ENCODE data around the gene MME.

MME gene

DNA sequence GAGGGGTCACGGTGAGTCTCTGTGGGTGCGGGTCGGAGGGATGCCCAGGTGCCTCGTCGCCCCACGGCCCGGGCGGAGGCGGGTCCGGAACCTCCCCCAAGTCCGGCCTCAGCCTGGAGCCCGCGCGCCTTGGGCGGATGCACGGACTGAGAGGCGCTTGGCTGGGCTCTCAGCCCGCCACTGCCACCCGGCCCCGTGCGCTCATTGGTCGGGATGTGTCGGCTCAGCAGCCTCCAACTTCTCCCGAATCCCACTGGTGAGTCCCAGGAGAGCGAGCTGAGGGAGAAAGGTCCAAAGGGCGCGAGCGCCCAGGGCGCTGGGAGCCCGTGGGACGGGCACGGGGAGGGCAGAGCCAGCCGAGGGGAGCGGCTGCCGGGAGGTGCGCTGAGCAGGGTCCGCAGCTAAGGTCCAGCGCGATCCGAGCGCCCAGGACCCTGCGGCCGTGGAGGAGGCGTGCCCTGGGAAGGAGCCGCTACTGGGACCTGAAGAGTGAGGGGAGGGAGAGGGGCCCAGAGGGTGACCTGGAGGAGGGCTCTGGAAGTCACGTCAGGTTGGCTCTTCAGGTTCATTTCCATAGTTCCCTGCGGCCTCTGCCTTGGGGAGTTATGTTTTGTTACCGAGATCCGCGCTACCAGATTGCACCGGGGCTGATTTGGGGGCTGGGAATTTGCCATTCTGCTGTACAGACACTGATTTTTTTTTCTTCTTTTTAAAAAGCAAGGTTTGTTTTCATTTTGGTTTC lies at the start of gene MME:
TSS of gene MME (plus strand) at position 574 of the 742 bp plus-strand sequence. CDS start 3,849 bp downstream, outside the sequence.
- DNase-seq = no peak

DNA sequence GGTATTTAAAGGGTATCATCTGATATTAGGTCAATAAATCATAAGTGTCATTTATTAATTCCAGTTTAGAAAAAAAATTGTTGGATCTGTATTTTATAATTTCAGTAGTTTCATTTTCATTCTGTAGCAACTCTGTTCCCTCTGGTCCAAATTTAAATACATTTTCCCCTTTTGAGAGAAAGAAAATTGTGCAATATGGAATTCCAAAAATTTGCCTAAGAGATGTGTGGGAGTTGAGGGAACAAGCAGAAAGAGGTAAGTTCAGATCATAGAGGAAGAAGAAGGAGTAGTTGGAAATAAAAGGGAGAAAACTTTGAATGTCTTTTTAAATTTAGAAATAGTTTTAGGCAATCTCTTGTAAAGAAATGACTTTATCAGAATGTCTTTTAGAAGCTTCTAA lies 48.9 kb upstream of the MME start:
- no peak for DNase-seq

DNA sequence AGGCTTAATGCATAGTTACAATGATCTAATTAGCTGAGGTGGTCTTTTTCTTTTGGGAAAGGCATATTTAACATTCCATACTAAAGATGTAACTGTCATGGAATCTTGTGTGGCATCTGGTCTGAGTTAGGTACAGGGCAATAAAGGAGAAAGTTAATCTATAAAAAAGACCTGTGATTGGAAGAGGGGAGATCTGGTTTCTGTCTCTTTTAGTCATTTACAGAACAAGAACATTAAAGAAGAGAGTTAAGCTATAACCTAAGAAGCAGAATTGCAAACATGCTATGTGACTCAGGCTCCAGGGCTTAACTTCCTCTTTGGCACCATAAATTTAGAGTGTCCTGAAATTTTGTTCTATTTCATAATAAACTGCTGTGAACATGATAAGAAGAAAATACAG lies 47.2 kb upstream of the MME start:
- no peak for DNase-seq

DNA sequence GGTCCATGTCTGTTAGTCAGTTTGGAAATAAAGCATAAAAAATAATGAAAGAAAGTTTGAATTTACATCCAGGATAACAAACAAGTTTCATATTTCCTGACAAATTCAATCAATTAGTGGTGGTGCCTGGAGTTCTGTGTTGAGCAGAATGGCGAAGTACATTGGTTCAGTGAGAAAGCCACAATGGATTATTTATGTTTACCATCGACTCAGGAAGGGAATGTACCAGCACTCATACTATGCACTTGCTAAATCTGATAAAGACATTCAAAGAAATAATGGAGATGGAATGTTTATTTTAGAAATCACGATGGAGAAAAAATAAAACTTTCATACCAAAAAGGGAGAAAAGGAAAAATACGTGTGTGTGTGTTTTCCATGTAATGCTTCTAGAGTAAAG lies 45.3 kb upstream of the MME start:
- DNase-seq = no peak

DNA sequence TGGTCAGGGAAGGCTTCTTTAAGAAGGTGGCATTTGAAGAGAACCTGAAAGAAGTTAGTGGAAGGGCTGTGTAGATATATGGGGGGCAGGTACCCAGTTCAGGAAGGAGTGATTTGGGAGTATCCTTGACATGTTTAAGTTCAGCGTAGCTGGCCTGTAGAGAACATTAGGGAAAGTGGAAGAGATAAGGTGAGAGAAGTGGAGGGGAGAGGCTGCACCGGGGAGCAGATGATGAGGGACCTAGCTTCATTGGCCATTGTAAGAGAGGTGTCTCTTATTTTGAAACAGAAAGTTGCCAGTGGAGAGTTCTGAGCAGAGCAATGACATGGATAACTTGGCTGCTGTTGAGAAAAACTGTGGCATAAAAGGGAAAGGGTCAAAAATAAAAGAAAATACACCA lies 44.6 kb upstream of the MME start:
- no peak for DNase-seq

DNA sequence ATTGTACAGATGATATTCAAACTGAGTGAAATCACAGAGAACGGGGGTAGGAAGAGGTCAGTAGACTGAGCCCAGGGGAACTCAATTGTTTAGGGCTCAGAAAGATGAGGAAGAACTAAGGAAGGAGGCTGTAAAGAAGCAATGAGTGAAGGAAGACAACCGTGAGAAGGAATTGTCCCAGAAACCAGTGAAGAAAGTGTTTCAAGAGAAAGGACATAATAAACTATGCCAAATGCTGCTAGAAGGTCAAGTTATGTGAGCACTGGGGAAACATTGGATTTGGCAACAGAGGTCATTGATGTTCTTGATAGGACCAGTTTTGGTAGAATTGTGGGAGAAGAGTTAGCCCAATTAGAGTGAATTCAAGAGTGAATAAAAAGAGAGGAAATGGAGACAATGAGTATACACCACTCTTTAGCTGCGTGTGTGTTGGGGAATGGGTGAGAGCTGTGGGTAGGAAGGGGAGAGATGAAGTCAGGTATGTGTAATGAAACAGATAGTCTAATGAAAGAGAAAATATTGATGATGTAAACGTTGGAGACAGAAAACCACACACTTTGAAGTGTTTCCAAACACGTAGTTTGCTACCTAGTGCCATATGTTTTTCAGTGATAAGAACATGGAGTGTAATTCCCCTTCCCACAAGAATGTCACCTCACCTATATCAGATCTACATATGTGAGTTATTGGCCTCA lies 42.5 kb upstream of the MME start:
- no peak for DNase-seq

DNA sequence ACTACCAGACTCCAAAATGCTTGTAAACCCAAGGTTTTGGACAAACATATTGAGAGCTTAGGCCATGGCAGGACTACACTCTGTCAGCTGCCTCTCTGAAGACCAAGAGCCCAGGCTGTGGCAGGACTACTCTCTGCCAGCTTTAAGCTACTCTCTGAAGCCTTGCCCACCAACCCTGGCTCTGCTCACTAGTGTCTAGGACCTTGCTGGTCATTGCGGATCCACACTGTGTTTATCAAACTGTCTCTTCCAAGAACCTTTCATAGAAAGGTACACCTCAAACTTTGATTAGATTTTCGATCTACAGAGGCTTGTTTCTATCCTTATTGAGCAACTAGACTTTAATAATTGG lies 41.9 kb upstream of the MME start:
- DNase-seq = no peak

DNA sequence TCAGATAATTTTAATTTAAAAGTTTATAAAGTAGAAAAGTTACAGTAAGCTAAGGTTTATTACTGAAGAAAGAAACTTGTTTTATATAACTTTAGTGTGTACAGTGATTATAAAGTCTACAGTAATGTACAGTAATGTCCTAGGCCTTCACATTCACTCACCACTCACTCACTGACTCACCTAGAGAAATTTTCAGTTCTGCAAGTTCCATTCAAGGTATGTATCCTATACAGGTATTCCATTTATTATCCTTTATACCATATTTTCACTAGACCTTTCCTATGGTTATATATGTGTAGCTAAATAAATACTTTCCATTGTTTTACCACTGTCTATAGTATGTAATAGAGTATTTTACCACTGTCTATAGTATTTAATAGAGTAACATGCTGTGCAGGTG lies 33.2 kb upstream of the MME start:
- DNase-seq = no peak

DNA sequence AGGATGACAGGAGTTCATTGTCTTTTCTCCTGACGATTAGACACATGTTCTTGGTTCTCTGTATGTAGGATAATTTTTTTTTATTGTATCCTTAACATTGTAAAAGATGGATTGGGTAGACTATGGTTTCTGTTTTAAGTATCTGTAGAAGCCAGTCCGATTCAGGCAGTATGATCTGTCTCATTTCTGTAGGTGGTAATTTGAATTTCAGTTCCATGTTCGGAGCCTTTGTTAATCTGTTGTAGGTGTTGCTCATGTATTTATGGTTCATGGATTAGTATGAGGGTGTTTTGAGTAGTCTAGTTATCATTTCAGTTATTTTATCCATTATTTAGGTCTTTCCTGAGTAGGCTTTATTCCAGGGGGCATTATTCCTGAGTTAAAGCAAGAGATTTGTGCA lies 32.4 kb upstream of the MME start:
- DNase-seq = no peak

DNA sequence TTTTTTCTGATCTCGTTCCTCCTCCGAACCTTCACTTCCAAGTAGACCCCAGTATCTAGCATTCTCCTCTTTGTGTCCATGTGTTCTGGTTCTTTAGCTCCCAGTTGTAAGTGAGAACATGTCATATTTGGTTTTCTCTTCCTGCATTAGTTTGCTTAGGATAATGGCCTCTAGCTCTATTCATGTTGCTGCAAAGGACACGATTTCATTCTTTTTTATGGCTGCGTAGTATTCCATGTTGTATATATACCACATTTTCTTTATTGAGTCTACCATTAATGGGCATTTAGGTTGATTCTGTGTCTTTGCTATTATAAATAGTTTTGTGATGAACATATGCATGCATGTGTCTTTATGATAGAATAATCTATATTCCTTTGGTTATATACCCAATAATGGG lies 30.2 kb upstream of the MME start:
- DNase-seq = no peak

DNA sequence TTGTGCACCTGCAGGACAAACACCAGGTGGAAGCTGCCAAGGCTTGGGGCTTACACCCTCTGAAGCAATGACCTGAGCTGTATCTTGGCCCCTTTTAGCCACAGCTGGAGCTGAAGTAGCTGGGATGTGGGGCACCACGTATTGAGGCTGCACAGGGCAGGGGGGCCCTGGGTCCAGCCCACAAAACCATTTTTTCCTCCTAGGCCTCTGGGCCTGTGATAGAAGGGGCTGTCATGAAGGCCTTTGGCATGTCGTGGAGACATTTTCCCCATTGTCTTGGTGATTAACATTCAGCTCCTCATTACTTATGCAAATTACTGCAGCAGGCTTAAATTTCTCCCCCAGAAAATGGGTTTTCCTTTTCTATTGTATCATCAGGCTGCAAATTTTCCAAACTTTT lies 27.6 kb upstream of the MME start:
- DNase-seq = no peak

DNA sequence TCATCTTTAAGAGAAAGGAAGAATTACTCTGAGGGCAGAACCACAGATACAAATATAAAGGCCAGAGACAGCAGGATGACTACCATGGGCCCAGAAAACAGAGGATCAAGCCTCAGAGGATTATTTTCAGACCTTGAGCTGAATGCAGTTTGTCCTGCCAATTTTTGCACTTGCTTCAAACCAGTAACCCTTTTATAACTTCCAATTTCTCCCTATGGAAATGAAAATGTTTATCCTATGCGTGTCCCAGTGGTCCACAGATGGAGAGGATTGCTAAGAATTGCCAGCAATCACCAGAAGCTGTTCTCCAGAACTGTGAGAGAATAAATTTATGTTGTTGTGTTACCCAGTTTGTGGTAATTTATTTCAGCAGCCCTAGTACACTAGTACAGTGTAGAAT lies 26.4 kb upstream of the MME start:
- no peak for DNase-seq

DNA sequence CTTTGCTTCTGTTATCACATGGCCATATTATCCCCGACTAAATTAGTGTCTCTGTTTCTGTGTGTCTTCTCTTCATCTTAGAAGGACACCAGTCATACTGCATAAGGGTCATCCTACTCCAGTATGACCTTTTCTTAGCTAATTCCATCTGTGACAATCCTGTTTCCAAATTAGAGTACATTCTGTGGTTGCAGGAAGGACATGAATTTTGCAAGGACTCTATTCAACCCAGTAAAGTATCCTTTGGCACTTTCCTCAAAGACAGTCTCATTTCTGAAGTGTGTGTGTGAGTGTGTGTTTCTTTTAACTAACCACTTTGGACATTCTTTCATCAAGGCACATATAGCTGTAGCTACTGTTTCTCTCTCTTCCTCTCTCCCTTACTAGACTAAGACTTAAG lies 15.2 kb upstream of the MME start:
- no peak for DNase-seq

DNA sequence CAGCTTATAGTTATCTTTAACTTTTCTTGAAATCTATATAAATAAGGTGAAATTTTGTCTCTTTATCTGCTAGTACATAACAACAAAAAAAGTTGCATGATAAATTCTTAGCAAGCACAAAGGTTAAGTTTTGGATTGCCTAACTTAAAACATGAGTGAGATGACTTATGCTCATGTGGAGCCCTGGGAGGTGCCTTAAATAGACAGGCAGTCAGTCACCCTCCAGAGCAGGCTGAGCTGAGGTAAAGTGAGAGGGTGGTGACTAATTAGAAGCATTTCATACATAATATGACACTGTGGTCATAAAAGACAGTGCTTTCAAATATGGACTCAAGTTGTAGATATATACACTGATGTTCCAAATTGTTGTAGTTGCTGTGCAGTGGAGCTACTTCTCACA lies 14.6 kb upstream of the MME start:
- DNase-seq = no peak

DNA sequence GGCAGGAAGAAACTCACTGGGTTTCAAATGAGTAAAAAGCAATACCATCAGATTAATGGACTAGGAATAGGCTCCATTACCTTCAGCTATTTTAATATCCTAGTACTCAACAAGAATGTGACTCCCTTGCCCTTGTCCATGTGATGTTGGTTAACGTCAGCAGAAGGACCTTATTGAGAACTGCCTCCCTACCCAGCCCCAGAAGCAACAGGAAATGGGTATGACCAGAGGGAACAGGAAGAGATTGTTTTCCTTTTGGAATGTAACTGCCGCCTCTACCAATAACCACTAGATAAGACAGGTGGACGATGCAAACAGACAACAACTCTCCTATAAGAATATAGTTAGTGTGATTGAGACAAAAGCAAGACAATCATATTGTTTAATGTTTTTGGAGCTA lies 10.4 kb upstream of the MME start:
- no peak for DNase-seq

DNA sequence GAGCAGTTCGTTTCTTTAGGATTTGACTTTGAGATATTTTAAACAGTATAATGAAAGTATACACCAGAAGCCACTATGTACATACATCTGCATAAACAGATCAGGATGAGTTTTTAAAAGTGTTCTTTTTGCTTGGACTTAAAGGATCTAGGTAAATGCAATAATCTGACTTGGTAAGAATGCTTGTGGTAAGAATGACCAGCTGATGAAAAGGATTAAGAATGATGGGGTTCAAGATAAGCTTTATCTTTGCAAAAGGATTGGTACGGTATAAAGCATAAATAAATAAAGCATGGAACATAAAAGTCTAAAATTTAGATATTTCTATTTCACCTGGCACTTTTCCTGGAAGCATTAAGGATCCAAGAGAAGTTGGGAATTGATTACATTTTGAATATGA lies 9.8 kb upstream of the MME start:
- DNase-seq = no peak

DNA sequence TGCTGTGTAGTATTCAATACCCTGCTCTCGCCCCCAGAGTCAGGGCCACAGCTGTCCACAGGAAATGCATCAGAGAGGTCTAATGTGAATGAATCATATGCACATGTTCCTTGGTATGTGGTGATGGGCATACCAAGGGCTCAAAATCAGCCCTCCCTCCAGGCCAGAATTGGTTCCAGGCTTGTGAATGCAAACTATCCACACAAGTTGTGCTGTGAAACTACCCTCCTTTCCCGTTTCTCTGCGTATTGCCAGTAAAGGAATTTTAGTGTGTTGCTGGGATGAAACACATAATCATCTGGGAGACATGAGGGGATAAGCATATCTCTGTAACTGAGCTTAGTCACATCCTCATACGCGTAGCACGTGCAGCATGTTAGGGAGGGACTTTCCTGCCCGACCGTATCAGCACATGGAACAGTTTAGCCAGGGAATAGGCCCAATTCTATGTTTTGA lies 9.2 kb upstream of the MME start:
- DNase-seq = no peak

DNA sequence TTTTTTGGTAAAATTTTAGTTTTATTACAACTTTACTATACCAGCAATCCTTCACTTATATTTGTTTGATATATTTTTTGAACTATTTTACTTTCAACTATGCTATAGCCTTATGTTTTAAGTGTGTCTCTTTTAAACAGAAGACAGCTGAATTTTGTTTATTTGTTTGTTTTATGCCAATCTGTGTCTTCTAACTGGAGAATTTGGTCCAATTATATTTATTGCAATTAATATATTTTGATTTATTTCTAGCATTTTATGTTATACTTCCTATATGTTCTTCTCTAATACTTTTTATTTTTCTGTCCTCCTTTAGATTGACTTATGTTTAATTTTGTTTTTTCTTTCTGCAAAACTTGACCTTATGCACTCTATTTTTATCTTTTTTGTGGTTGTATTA lies 4.9 kb upstream of the MME start:
- no peak for DNase-seq

DNA sequence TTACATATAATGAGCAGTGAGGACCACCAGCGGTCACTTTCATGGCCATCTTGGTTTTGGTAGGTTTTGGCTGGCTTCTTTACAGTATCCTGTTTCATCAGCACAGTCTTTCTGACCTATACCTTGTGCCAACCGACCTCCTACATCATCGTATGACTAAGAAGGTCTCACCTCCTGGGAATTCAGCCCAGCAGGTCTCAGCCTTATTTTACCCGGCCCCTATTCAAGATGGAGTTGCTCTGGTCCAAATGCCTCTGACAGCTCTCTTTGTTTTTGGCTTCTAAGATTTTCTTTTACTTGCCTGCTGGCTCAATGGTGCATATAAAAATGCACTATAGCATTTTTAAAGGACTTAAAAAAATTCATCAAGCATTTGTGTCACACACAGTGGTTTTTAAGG lies 3.2 kb upstream of the MME start:
- DNase-seq = no peak

DNA sequence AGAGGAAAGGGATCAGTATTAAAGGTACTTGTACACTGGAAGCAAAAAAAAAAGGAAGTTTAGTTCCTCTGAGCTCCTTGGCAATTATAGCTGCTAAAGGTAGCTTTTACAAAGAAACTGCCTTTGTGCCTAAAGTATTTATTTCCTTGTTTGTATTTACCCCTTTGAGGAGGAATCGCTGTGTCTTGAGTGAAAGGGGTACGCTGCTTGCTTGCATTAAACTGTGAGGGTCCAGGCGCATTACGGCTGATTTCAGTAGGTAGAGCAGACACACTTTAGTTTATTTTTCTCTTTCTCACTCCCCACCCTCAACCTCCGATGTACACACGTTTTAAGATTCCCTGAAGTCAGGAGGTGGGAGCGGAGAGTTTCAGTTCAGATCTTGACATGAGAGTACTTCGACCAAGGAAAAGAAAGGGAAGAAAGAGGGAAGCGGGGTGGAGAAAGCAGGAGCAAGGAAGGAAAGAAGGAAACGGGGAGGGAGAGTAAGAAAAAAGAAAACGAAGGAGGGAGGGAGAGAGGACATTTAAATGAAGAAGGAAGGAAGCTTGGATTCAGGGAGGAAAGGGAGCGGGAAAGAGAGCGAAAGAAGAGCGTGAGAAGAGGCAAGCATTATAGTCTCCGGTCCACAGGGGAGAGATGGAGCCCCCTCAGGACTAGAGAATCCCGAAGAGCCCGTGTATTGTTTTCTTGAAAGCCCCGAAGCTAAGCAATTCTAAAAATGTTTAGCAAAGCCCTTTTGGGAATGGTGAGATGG lies 1.2 kb upstream of the MME start:
- no peak for DNase-seq

DNA sequence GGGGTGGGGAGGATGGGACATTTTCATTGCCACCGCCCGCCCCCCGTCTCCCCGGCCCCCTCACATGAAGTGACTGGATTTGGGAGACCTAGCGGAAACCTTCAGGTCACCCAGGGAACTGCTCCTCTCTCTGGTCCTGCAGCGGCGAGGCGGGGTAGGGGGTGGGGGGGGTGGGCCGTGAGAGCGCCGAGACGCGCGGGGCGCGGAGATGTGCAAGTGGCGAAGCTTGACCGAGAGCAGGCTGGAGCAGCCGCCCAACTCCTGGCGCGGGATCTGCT lies 712 bp upstream of the MME start:
- no peak for DNase-seq

DNA sequence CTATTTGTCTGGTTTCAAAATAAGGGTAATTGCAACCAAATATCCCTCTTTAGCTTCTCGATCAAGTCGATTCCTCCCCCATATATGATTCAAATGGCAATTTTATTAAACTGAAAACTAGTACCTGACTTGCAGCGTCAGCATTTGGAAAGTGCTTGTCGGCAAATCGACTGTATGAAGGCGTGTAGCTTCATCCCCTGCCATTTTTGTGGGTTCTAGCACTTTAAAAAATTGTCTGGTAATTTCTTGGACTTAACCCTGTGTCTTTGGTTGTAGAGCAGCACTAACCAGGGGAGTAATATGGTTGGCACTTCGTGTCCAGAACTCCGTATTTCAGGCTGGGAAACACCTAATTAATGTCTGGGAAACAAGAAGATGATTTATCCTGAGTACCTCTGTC lies 573 bp downstream of the MME start:
- no peak for DNase-seq

DNA sequence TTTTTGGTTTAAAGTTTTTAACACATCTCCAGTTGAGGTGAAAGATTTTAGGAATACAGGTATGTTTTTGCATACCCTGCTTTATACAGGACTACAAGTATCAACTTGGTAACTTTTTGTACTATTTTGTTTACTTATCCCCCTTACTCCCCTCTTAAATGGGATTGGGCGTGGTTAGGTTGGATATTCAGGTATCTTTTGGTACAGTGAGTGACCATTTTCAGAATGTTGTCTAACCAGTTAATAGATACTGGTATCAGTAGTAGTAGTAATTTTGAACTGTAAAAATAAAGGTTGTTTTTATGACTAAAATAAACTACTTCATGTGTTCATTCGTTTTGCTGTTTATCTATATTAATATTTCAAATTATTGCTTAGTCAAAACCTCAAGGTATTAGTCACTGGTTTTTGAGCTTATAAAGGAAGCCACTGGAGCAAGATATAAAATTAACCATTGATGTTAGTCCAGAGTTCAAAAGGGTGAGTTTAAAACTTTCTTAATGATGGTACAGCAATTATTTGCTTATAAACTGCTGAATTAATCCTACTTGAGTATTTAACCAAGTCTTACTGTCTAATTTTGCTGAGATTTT lies 3.3 kb downstream of the MME start:
- DNase-seq = no peak

DNA sequence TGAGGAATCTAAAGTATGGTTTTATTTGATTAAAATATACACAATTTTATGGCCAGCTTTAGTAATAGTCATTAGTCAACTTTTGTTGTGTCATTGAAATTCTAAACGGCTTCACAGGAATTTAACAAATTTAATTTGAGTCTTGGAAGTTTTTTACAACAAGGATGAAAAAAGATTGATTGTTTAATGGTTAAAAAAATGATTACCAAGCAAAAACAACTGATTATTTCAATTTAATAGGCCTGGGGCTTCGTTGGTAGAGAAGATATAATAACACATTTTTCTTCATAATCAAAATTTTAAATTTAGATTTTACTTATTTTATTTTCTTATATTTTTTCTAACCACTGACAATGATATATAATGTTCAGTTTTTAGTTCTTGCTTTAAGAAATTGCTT lies 4.4 kb downstream of the MME start:
- DNase-seq = no peak
